Fibroblast of pulmonary artery (primary cell): ENCODE data around the gene ODC1.
A peak's percentile ranks its signal among the peaks of the same experiment; 100 is the strongest.

Experiments
- DNase-seq: peaks from one replicate; pipeline ENCODE4 v3.0.0-alpha.2; 2010; ENCODE audit warnings: low read depth
- H3K4me3 ChIP-seq: replicated peaks from 2 replicates; pipeline ENCODE4 v1.5.1; 2011; ENCODE audit warnings: low read depth, mild to moderate bottlenecking, control low read depth, low read length, moderate library complexity
- TF ChIP-seq, protein P1 (sequence below): IDR thresholded peaks from 2 replicates; pipeline ENCODE4 v1.5.1; 2011; ENCODE audit warnings: mild to moderate bottlenecking, control low read depth, low read length, inconsistent platforms; ENCODE audit errors: missing control alignments

ODC1 gene

DNA sequence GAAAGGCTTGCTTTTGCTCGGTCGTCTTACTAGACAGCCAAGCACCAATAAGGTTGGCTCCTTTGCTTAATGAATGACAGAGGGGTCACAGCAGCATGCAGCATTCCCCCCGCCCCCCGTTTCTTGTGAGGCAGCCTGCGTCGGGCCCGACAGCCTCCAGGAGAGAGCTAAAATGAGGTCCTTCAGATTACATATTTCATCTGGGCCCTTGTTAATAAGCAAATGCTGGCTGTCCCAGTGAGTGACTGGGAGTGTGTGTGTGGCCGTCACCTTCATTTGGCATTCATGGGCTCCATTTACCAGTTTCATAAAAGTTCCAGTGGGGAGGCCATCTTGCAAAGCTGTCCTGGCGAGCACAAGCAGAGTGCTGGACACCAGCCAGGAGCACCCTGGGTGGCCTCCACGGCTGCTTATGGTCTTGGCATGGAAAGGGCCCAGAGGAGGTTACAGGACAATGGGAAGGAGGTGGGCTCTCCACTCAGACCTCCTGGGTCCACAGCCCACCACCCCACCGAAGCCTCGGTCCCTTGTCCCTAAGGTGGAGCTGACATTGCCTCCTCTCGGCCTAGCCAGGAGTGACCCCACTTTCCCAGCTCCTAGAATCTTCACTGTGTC, 37.2 kb downstream of the ODC1 start:
- TF ChIP-seq, protein P1, sequence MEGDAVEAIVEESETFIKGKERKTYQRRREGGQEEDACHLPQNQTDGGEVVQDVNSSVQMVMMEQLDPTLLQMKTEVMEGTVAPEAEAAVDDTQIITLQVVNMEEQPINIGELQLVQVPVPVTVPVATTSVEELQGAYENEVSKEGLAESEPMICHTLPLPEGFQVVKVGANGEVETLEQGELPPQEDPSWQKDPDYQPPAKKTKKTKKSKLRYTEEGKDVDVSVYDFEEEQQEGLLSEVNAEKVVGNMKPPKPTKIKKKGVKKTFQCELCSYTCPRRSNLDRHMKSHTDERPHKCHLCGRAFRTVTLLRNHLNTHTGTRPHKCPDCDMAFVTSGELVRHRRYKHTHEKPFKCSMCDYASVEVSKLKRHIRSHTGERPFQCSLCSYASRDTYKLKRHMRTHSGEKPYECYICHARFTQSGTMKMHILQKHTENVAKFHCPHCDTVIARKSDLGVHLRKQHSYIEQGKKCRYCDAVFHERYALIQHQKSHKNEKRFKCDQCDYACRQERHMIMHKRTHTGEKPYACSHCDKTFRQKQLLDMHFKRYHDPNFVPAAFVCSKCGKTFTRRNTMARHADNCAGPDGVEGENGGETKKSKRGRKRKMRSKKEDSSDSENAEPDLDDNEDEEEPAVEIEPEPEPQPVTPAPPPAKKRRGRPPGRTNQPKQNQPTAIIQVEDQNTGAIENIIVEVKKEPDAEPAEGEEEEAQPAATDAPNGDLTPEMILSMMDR = no peak
- DNase-seq = no peak
- no peak overlapping the region for H3K4me3 ChIP-seq

DNA sequence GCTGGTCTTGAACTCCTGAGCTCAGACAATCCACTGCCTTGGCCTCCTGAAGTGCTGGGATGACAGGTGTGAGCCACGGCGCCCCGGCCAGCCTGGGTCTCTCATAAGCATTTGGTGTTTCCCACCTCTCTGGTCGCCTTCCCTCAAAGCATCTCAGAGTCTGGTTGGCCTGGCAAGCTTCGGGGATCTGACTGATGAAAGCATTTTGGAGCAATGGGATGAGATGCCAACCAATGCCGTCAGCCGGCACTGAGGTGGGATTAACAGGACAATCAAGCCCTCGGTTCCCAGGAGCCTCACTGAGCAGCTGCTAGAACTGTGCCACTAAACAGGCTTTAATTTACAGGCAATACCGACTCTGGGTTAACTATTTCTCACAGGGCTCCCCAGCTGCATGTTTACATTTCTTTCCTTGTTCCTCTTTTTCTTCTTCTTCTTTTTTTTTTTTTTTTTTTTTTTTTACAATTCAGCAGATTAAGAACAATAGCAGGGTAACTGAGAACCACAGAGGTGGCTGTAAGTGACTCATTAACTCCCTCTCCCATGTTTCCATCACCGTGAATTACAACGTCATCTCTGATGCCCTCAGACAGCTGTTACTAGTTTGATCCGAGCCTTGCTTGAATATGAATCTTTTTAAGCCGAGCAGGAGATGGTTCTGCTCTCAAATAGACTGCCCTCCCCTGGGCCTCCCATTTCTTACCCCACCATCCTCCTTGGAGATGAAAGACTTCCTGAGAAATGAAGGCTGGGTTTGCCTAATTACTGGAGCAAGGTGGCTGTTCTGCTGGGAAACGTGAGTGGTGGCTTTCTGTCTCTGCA, 37.9 kb downstream of the ODC1 start:
- DNase-seq = no peak
- no peak overlapping the region for H3K4me3 ChIP-seq
- TF ChIP-seq, protein P1 = no peak

DNA sequence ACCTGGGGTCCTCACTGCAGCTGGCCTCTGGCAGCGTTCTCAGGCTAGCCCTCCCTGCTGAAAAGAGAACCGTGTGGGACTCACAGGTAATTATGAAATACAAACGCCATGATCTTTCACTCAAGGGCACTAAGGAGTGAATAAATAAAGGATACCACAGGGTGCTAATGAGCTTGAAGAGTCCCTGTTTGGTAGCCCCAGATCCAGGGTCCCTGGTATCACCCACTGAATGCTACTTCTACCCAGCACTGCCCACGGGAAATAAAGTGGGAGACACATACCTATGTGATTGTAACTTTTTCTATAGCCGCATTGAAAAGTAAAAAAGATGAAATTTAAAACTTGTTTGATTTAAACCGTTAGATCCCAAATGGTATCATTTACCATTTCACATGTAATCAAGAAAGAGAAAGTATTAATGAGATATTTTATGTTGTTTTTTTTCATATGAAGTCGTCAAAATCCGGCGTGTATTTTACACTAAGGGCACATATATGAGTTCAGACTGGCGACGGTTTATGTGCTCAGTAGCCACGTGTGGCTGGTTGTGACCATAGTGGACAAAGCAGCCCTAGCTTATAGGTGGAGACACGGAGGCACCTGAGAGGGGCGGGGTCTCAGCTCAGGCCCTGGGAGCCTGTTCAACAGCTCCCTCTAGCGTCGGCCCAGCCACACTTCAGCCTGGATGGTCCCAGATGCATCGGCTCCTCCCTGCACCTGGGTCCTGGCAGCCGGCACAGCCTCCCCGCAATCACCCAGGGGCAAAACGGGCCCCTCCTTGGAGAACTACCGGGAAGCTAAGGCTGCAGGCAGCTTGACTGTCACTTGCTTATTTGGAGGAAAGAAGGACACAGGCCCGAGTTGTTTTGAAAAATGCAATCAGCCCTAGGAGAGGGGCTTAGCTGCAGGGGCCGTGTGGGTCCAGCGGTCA, 39.2 kb downstream of the ODC1 start:
- peak; percentile 68 for DNase-seq
- TF ChIP-seq, protein P1 = peak; percentile 92
- H3K4me3 ChIP-seq = peak overlapping the region; percentile 30

DNA sequence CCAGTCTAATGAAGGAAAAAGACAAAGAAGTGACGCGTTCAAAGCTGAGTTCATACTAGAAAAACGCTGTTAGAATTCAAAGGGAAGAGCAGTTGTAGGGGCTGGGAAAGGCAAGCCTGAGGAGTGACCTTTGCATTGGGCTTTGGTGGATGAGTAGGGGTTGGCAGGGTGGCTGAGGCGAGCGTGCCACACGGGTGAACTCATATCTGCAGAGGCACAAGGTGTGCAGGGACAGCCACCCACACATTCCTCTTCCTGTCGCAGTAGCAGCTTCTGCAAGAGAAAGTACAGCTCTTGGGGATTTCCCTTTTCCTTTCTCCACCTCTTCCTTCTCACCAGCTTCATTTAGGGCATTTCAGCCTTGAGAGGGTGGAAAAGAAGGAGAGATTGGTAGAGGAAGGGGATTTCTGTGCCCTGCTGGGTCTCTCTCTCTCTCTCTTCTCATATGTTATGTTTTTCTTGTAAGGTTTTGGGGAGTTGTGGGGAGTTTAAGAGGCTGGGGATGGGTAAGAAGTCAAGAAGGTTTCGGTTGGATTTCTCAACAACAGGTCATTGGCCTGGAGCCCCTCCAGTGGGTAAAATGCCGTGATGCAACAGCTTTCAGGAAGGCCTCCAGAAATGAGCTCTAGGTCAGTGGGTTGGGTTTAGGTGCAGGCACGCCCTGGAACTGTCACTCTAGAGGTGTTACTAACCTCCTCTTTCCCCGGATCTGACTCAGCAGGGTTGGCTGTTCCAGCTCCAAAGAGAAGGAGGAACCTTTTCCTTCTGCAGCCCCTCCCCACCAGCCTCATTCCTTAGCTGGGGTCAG, 40.1 kb downstream of the ODC1 start:
- DNase-seq = peak; percentile 83
- TF ChIP-seq, protein P1 = no peak
- H3K4me3 ChIP-seq = no peak overlapping the region

DNA sequence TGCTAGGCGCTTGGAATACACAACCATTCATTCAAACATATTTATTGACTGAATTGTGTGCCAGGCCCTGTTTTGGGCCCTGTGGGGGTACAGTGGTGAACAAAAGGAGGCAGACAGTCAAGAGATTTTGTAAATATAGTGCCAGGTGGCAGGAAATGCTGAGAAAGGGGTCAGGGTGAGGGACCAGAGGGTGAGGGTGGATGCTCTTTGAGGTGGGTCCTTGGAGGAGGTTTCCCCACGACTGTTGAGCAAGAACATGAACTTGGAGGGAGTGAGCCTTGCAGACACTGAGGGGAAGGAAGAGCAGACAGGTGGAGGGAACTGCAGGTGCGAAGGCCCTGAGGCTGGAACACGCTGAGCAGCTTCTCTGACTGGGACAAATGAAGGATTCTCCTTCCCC, 40.7 kb downstream of the ODC1 start:
- no peak for DNase-seq
- H3K4me3 ChIP-seq = no peak overlapping the region
- TF ChIP-seq, protein P1 = no peak

DNA sequence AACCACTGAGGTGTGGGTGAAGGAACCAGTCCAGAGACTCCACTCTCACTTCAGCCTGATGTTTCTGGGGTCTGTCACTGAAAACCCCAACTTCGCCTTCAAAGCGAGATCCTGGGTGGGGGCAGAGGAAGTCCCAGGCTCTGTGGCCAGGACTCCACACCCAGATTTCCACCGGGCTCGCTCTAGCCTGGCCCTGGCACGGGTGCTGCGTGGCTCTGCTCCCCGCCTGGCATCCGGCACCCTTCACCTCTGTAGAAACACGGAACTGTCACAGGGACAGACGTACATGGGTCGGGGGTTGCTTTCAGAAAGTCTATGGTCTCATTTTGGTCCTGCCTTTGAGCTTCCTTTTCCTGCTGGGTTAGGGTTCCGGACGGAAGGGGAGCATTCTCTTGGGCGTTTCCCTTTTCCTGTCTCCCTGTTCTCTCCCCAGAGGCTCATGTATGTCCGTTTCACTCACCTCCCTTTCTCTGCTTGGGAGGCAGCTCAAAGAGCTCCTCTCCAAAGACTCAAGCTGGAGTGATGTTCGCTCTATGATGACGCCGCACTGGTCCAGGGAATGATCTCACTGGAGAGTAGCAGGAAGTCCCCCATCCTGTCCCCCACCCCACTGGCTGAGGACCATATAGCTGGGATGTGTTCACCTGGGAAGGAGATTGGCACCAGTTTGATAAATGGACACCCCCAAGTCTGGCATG, 41.5 kb downstream of the ODC1 start:
- TF ChIP-seq, protein P1 = no peak
- DNase-seq = no peak
- H3K4me3 ChIP-seq = no peak overlapping the region
